ENCODE data around the gene MALRD1. TPM values are rescaled to one million over a fixed set of nuclear protein-coding genes. Genes with fewer than 3 reads are reported as not detected.

Gene MALRD1
- polyA plus RNA-seq, 3 donors = 0.06 to 0.98 TPM; not detected in 1

DNA sequence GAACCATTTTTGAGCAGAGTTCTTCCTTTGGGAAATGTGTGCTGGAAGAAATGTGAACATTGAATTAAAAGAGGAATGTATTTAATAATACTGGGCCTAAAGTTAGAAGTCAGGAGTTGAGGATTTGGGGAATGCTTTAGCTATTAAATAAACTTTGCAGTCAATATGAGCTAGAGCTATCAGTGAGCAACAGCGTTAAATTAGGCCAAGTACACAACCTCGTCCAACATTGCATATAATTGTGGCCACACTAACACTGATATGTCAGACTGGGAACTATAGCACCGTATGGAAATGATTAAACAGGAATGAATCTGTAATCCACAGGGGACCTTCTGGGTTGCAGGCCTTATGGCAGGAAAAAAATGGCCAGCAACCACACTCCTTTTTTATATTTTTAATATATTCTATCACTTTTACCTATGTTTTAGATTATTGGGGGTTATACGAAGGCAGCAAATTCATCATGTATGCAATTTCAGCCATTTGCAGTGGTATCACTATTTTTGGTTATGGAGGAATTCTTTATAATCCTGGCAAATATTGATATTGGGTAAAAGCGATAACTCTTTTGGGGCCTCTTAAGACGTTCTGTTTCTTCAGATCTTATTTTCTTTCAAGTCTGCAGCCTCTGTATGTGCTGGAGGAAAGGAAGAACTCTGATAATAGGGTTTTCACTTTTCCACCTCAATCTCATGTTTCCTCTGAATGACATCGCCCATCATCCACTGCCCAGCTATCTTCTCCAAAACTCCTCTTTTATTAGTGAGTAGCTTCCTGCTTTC, 531.4 kb downstream of the MALRD1 start:
- WGBS, 3 donors = 72 to 84% (median 75%) methylated on average over 7 of the region's 7 CpGs
- H3K27ac ChIP-seq (ENCODE audit: low read depth, low read length) = no peak overlapping the region

GRCh38 chr10:19580691-19581090, 532.1 kb downstream of the MALRD1 start:
- no peak overlapping the region for H3K27ac ChIP-seq (ENCODE audit: low read depth, low read length)
- 45 to 95% (median 91%) methylated on average over 1 of the region's 1 CpG for WGBS, 3 donors

DNA sequence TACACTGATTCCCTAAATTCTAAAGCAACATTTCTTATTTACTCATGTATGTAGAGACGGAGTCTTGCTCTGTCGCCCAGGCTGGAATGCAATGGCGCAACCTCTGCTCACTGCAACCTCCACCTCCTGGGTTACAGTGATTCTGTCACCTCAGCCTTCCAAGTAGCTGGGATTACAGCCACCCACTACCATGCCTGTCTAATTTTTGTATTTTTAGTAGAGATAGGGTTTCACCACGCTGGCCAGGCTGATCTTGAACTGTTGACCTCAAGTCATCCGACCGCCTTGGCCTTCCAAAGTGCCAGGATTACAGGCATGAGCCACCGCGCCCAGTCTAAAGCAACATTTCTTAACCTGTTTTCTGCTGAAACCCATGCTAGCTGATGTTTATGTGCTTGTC, 540.0 kb downstream of the MALRD1 start:
- no peak overlapping the region for H3K27ac ChIP-seq (ENCODE audit: low read depth, low read length)
- WGBS, 3 donors = 75 to 78% (median 76%) methylated on average over 8 of the region's 8 CpGs

- H3K27ac ChIP-seq (ENCODE audit: low read depth, low read length) = no peak overlapping the region
- WGBS, 3 donors = 80 to 95% (median 92%) methylated on average over 5 of the region's 5 CpGs
Measured at GRCh38 chr10:19592276-19592675, 543.7 kb downstream of the MALRD1 start.

- no peak overlapping the region for H3K27ac ChIP-seq (ENCODE audit: low read depth, low read length)
- WGBS, 3 donors = 80 to 89% (median 88%) methylated on average over 9 of the region's 9 CpGs
Measured at GRCh38 chr10:19595212-19595845, 546.7 kb downstream of the MALRD1 start.

- H3K27ac ChIP-seq (ENCODE audit: low read depth, low read length) = no peak overlapping the region
- WGBS, 3 donors = 84 to 95% (median 94%) methylated on average over 2 of the region's 2 CpGs
Measured at GRCh38 chr10:19605806-19606205, 557.2 kb downstream of the MALRD1 start.

GRCh38 chr10:19606968-19607367, 558.4 kb downstream of the MALRD1 start:
- 71 to 88% (median 83%) methylated on average over 4 of the region's 4 CpGs for WGBS, 3 donors

DNA sequence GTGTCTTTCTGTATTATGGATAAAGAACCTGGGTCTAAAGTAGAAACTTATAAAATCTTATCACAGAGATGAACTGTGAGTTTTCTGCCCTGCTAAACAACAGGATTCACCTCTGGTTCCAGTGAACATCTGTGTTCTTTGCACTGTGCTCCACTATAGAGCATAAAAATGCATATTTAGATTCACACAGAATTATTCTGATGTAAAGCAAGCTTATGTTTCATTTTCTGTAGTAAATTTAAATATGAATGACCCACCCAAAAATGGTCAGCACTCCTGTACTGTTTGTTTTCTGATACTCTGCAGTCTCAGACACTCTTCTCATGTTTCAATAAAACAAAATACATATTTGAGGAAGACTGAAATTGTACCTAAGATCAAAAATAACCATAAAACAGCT, 563.2 kb downstream of the MALRD1 start:
- H3K27ac ChIP-seq (ENCODE audit: low read depth, low read length) = no peak overlapping the region

More at GRCh38 chr10:19606968-19607367, 558.4 kb downstream of the MALRD1 start:
- H3K27ac ChIP-seq (ENCODE audit: low read depth, low read length) = no peak overlapping the region

- 65 to 78% (median 76%) methylated on average over 2 of the region's 2 CpGs for WGBS, 3 donors
- no peak overlapping the region for H3K27ac ChIP-seq (ENCODE audit: low read depth, low read length)
Measured at GRCh38 chr10:19616966-19617365, 568.4 kb downstream of the MALRD1 start.

DNA sequence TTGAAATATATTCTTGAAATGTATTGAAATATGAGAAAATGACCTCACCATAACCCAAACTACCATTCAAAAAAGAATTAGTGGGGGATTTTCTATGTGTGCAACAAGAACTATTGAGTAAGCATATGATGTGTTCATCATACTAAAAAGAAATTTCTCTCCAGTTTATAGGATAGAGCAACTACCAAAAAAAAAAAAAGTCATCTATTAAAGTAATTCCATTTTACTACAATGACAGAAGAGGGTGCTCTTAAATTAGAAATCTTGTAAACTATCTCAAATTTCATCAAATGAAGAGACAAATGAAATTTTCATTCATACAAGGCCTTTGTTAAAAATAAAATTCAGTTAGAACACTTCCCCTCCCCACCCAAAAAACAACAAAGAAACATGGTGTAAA, 572.2 kb downstream of the MALRD1 start:
- no peak overlapping the region for H3K27ac ChIP-seq (ENCODE audit: low read depth, low read length)

DNA sequence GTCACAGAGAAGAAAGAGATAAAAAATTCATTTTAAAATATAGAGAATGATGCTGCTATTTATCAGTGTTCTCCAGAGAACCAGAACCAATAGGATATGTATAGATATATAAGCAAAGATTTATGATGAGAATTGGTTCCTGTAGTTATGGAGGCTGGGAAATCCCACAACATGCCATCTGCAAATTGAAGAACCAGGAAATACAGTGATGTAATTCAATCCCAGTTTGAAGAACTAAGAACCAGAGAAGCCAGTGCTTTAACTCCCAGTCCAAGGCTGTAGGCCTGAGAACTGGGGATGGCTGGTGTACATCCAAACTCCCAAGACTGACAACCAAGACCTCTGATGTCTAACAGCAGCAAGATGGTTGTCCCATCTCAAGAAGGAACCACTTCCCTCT, 574.7 kb downstream of the MALRD1 start:
- no peak overlapping the region for H3K27ac ChIP-seq (ENCODE audit: low read depth, low read length)

DNA sequence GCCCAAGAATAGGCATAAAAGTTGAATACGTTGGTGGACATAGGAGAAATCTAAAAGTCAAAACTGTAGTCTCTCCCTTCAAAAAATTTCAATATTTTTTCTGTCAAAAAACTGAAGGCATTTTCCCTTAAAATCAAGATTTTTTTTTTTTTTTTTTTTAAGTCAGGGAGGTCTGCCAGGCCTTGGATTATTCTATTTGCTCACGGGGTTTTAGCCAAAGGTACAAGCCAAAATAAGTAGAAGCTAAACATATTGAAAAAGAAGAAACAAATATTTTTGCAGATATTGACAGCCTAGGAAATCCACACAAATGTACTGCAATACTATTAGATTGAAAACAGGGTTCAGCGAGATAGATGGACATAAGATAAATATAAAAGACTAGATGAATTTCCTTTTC, 577.6 kb downstream of the MALRD1 start:
- no peak overlapping the region for H3K27ac ChIP-seq (ENCODE audit: low read depth, low read length)
- 58 to 90% (median 80%) methylated on average over 3 of the region's 3 CpGs for WGBS, 3 donors

GRCh38 chr10:19628767-19629560, 580.4 kb downstream of the MALRD1 start:
- no peak overlapping the region for H3K27ac ChIP-seq (ENCODE audit: low read depth, low read length)
- 66 to 76% (median 75%) methylated on average over 7 of the region's 7 CpGs for WGBS, 3 donors

GRCh38 chr10:19629567-19629966, 581.0 kb downstream of the MALRD1 start:
- 29 to 48% (median 34%) methylated on average over 6 of the region's 6 CpGs for WGBS, 3 donors
- H3K27ac ChIP-seq (ENCODE audit: low read depth, low read length) = no peak overlapping the region

DNA sequence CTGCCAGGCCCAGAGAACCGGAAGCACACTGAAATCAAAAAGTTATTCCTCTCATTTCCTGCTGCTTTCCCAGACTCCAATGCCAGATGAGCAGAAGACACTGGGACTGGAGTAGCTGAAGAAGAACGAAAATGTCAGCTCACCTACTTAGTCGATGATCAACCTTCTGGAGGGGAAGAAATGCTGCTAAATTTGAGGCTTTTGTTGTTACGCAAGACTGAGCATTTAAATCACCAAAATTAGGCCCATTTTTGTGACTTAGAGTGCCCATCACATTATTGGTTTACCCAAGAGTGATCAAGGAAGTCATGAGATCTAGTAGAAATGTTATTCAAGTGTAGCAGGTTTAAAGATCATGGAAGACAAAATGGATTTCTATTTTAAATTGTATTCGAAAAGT, 585.6 kb downstream of the MALRD1 start:
- 85 to 93% (median 90%) methylated on average over 5 of the region's 5 CpGs for whole genome bisulfite sequencing, 3 donors

DNA sequence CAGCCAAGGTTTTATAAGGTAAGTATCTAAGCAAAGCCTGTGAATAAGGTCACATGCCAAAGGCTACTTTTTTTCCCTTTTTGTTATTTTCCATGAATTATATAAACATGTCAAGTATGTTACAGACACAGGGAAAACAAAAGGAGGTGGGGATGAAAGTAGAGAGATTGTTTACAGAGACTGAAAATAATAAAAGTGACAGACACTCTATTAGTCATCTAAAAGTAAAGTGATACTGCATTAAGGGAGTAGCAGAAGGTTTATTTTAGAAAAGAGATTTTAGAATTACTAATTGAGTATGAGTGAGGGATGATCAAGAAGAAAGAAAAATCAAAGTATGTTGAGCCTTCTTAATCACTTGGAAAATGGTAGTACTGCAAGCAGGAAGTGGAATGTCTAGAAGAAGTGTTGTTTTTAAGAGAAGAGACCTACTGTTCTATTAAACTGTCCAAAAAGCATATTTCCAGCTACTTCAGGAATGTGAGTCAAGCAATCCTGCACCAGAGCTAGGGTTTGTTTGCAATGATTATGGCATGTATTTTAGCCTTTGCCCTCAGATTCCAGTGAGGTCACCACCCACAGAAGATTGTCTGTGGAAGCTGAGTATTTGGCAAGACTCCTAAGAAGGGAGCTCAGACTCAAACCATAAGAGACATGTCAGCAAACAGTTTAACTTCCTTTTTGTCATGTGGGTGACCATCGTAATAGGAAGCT, 589.7 kb downstream of the MALRD1 start:
- no peak overlapping the region for H3K27ac ChIP-seq (ENCODE audit: low read depth, low read length)
- 3 to 33% (median 6%) methylated on average over 1 of the region's 1 CpG for WGBS, 3 donors

More for the DNA sequence above, 585.6 kb downstream of the MALRD1 start:
- no peak overlapping the region for H3K27ac ChIP-seq (ENCODE audit: low read depth, low read length)

DNA sequence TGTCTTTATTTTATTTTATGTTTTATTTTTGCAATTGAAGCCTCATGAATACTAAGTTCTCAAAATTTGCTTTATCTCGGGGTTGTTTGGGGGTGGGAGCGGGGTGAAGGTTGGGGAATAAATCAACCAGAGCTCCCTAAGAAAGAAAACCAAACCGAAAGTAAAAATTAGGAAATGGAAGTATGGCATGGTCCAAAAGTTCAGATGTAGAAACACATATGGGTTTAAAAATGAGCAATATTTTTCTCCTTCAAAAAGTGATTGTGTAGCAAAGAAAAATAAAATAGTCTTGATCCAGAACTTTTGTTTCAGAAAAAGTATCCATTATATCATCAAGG, 590.3 kb downstream of the MALRD1 start:
- H3K27ac ChIP-seq (ENCODE audit: low read depth, low read length) = no peak overlapping the region
- 19 to 71% (median 32%) methylated on average over 3 of the region's 3 CpGs for WGBS, 3 donors

DNA sequence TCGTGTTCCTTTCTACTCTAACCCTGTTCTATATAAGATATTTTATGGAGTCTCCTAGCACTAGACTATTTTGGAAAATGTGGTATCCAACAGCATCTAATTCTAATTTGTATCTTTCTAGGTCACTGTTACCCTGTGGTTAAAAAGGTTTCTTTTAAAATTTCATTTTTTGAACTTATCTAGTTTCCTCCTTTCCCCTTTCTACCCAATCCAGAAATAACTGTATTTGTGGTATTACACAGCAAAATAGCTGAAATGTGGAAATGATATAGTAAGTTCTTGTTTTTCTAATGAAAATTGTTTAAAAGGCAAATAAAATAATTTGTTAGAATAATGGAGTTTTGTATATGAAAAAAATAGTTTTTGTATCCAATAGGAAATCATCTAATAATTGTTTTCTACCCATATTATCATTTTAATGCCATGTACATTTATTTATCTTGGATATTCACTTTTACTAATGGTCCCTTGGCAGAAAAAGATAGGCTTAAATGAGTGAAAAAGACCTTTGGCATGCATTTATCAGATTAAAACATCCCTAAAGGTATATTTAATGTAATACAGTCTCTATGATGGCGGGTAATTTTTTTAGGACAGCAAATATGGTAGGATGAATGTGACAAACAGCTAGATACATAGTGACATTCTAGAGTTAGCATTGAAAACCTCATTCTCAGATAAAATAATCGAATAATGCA, 592.1 kb downstream of the MALRD1 start:
- no peak overlapping the region for H3K27ac ChIP-seq (ENCODE audit: low read depth, low read length)
- WGBS, 3 donors = 67 to 76% (median 73%) methylated on average over 3 of the region's 3 CpGs
